GM12875 (cell line): ENCODE data around the gene HGFAC.

Source experiments
- H3K4me3 ChIP-seq: one replicate; pipeline ENCODE4 v1.5.1; 2011; ENCODE audit warnings: low read depth, low read length, control low read depth
- TF ChIP-seq, protein P1 (sequence below): IDR thresholded peaks from 2 replicates; pipeline ENCODE4 v1.5.1; 2011; ENCODE audit warnings: low read depth, mild to moderate bottlenecking, control low read depth, inconsistent platforms, low read length, moderate library complexity, borderline replicate concordance; ENCODE audit not compliant: insufficient read depth

HGFAC gene

DNA sequence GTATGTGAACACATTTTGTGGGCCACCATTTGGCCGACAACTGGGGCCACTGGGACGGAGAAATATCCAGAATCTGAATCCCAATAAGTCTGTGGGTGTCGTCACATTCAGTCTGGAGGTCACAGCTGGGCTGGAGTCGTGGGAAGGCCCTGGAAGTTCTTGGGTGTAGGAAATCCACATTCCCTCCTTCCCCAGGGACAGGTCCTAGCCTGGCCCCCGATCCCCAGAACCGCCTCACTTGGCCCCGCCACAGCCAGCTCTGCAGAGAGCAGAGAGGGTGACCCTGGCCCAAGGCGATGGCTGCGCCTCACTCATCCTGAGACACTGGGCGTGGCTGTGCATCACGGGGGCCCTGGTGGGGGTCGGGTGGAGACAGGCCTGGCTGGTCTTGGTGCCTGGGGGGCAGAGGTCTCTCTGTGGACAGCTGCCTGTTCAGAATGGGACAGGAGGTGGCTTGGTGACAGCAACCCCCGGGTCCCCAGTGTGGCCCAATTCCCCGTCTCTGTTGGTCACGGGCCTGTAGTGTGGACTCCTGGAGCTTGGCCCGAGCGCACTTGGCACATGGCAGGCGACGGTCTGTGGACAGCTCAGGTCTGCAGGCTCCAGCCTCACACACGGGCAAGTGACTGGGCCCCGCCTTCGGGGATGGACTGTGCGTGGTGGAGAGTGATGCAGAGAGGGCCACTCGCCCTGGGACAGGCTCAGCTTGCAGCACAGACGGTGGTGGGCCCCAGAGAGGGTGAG, 37.8 kb downstream of the HGFAC start:
- TF ChIP-seq, protein P1, sequence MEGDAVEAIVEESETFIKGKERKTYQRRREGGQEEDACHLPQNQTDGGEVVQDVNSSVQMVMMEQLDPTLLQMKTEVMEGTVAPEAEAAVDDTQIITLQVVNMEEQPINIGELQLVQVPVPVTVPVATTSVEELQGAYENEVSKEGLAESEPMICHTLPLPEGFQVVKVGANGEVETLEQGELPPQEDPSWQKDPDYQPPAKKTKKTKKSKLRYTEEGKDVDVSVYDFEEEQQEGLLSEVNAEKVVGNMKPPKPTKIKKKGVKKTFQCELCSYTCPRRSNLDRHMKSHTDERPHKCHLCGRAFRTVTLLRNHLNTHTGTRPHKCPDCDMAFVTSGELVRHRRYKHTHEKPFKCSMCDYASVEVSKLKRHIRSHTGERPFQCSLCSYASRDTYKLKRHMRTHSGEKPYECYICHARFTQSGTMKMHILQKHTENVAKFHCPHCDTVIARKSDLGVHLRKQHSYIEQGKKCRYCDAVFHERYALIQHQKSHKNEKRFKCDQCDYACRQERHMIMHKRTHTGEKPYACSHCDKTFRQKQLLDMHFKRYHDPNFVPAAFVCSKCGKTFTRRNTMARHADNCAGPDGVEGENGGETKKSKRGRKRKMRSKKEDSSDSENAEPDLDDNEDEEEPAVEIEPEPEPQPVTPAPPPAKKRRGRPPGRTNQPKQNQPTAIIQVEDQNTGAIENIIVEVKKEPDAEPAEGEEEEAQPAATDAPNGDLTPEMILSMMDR: no peak
- no peak overlapping the region for H3K4me3 ChIP-seq

- no peak overlapping the region for H3K4me3 ChIP-seq
- TF ChIP-seq, protein P1: peak; percentile 99
Observed at GRCh38 chr4:3480528-3481112, 38.9 kb downstream of the HGFAC start.

GRCh38 chr4:3481113-3481531, 39.4 kb downstream of the HGFAC start:
- TF ChIP-seq, protein P1: no peak
- H3K4me3 ChIP-seq: no peak overlapping the region

DNA sequence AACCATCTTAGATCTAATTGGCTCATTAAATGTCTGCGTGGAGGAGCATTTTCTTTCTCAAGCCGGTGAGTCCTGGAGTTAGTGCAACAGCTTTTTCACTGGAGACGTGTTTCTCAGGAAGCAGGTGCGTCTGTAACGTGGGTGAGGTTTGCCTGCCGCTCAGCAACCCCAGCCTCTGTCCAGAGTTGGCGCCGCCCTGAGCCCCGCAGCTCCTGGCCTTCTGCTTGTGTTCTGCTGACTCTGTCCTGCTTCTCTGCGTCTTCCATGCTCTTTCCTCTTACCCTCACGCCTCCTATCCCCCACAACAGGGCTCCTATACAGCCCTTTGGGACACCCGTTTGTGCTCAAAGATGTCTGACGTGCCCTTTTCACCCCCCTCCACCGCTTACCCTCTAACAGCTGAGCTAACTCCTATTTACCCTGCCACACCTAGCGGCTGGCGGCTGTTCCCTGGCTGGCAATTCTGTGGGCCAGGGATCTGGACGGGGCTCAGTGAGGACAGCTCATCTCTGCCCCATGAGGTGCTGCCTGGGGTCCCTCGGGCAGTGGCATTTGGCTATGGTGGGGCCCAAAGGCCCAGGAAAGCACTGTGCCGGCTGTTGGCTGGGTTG, 40.1 kb downstream of the HGFAC start:
- H3K4me3 ChIP-seq: no peak overlapping the region
- TF ChIP-seq, protein P1: no peak

GRCh38 chr4:3482707-3483106, 40.9 kb downstream of the HGFAC start:
- TF ChIP-seq, protein P1: no peak
- no peak overlapping the region for H3K4me3 ChIP-seq

GRCh38 chr4:3483471-3483921, 41.7 kb downstream of the HGFAC start:
- no peak overlapping the region for H3K4me3 ChIP-seq

More at GRCh38 chr4:3483471-3483921, 41.7 kb downstream of the HGFAC start:
- TF ChIP-seq, protein P1: no peak
